ENCODE results near the gene LHPP.

GRCh38 chr10:124606822-124607221 lies 145.2 kb downstream of the LHPP start:
- no peak for TF ChIP-seq ZBTB11 (tag by site-specific recombination; conservative IDR thresholded peaks at IDR 0.05; ENCODE audit: low read depth)
- no peak for TF ChIP-seq CTCF (tag by site-specific recombination; IDR thresholded peaks at IDR 0.05)
- no peak for TF ChIP-seq ZNF707 (tag by site-specific recombination; IDR thresholded peaks at IDR 0.05)
- no peak for TF ChIP-seq ZNF624 (tag by site-specific recombination; IDR thresholded peaks at IDR 0.05)
- TF ChIP-seq BCL11B (tag by site-specific recombination; IDR thresholded peaks at IDR 0.05; ENCODE audit: low read depth): no peak
- no peak for TF ChIP-seq PRDM4 (tag by site-specific recombination; IDR thresholded peaks at IDR 0.05)
- no peak for TF ChIP-seq ZSCAN4 (tag by site-specific recombination; IDR thresholded peaks at IDR 0.05)
- no peak for TF ChIP-seq PBX3 (CRISPR knock-in tag; IDR thresholded peaks at IDR 0.05)
- TF ChIP-seq ZNF394 (tag by site-specific recombination; IDR thresholded peaks at IDR 0.05; ENCODE audit: borderline replicate concordance): no peak
- TF ChIP-seq ZNF114 (tag by site-specific recombination; IDR thresholded peaks at IDR 0.05): no peak
- no peak for TF ChIP-seq ZNF202 (tag by site-specific recombination; IDR thresholded peaks at IDR 0.05; ENCODE audit: borderline replicate concordance)
- TF ChIP-seq ZNF423 (tag by site-specific recombination; IDR thresholded peaks at IDR 0.05): no peak
- TF ChIP-seq ZNF311 (tag by site-specific recombination; IDR thresholded peaks at IDR 0.05; ENCODE audit: borderline replicate concordance): no peak
- no peak for TF ChIP-seq ZNF837 (tag by site-specific recombination; IDR thresholded peaks at IDR 0.05)
